ACC112 (cell line): ENCODE measurements around the gene YBEY.
"Not testable (repeated sequence)": the region's sequence is repeated elsewhere in the genome, so short reads cannot be mapped to it uniquely, and the experiment has no call there.

ENCODE experiments used
- H2AFZ ChIP-seq: fragments of 200-600 bp; sonication (generic); one replicate; pipeline ENCODE4 v1.6.0; 2017; ENCODE audit warnings: antibody characterized with exemption, low read length; ENCODE audit not compliant: unreplicated experiment
- H3K27ac ChIP-seq: fragments of 200-600 bp; sonication (generic); 2 replicates; pipeline ENCODE4 v1.5.1; 2014; ENCODE audit warnings: low read depth, mild to moderate bottlenecking, antibody characterized with exemption, low read length, moderate library complexity
- H3K27me3 ChIP-seq: fragments of 200-600 bp; sonication (generic); 2 replicates; pipeline ENCODE4 v1.6.1; 2014; ENCODE audit warnings: mild to moderate bottlenecking, antibody characterized with exemption, low read length, moderate library complexity, mixed read lengths; ENCODE audit not compliant: insufficient read depth
- H3K36me3 ChIP-seq: fragments of 200-600 bp; sonication (generic); 2 replicates; pipeline ENCODE4 v1.6.1; 2016; ENCODE audit warnings: mild to moderate bottlenecking, antibody characterized with exemption, low read length, moderate library complexity, mixed read lengths; ENCODE audit not compliant: insufficient read depth
- H3K4me1 ChIP-seq: fragments of 200-600 bp; sonication (generic); one replicate; pipeline ENCODE4 v1.6.1; 2016; ENCODE audit warnings: low read length, mixed read lengths; ENCODE audit not compliant: insufficient read depth, unreplicated experiment, control insufficient read depth
- H3K4me3 ChIP-seq: fragments of 200-600 bp; sonication (generic); 2 replicates; pipeline ENCODE4 v1.5.1; 2014; ENCODE audit warnings: mild to moderate bottlenecking, low read depth, low read length
- H3K79me2 ChIP-seq: fragments of 200-600 bp; sonication (generic); one replicate; pipeline ENCODE4 v1.6.0; 2016; ENCODE audit warnings: low read length; ENCODE audit not compliant: control insufficient read depth, unreplicated experiment, insufficient read depth

The YBEY gene, protein sequence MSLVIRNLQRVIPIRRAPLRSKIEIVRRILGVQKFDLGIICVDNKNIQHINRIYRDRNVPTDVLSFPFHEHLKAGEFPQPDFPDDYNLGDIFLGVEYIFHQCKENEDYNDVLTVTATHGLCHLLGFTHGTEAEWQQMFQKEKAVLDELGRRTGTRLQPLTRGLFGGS

DNA sequence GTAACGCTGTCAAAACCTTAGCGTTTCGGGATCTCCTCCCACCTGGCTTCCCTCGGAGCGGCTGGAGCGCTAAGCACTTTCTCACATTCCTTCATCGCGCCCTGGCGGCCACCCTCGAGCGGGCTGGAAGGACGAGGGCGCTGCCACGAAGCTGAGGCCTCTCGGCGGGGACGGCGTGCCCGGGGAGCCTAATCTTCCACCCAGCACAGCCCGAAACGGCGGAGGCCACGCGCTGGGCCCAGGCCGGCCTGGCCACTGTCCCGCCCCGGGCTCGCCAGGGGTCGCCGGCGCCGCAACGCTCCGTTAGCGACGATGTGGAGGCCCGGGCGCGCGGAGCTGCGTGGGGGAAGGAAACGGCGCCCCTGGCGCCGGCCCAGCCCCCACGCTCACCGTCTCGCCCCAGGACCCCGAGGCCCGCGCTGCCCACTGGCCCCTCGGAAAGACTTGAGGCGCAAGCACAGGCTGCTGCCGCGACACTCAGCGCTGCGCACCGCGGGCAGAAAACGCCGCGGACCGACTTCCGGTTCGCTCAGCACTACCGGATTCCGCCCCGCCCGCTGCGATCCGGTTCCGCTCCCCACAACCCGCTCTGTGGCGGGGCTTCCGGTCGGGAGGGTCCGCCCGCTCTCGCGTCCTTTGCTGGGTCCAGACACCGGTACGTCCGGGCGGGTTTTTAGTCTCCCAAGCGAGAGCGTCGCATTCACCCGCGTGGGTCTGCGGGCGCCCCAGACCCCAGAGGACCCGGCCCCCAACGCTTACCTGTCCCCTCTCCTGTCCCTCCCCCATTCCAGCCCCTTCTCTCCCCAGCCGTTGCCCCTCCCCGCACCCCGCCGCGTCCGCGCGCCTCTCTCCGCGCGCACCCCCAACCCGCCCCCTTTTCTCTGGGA is at the start of gene YBEY:
Gene YBEY (plus strand): TSS at position 582 of the 887 bp plus-strand sequence. CDS start 572 bp downstream, outside the sequence.
- peak within 1 kb of the TSS; percentile 87 for H3K27ac ChIP-seq
- H3K4me1 ChIP-seq, result peaks cover 25% of the 10 kb centered on the region
- peak within 1 kb of the TSS; percentile 84 for H3K4me3 ChIP-seq
- no peaks in the 10 kb centered on the region for H3K27me3 ChIP-seq
- peak within 1 kb of the TSS; percentile 92 for H2AFZ ChIP-seq
- H3K36me3 ChIP-seq, result peaks cover 13% of the 10 kb centered on the region
- peaks cover 50% of the 10 kb centered on the region for H3K79me2 ChIP-seq

DNA sequence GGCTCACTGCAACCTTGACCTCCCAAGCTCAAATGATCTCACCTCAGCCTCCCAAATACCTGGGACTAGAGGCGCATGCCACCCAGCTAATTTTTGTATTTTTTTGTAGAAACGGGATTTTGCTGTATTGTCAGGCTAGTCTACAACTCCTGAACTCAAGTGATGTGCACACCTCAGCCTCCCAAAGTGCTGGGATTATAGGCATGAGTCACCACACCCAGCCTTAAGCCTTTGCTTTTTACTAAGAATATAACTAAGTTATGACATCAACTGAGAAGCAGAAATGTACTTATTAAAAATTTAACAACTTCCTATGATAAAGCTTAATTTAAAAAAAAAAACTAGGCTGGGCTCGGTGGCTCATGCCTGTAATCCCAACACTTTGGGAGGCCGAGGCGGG is 48.7 kb upstream of the YBEY start:
- Histone ChIP-seq H3K79me2 (no peaks in the 10 kb centered on the region), H2AFZ (no peak overlapping the region), H3K27me3 (no peaks in the 10 kb centered on the region), H3K27ac (no peak overlapping the region), H3K36me3 (peaks cover 60% of the 10 kb centered on the region), H3K4me3 (no peak overlapping the region), H3K4me1 (no peaks in the 10 kb centered on the region)

DNA sequence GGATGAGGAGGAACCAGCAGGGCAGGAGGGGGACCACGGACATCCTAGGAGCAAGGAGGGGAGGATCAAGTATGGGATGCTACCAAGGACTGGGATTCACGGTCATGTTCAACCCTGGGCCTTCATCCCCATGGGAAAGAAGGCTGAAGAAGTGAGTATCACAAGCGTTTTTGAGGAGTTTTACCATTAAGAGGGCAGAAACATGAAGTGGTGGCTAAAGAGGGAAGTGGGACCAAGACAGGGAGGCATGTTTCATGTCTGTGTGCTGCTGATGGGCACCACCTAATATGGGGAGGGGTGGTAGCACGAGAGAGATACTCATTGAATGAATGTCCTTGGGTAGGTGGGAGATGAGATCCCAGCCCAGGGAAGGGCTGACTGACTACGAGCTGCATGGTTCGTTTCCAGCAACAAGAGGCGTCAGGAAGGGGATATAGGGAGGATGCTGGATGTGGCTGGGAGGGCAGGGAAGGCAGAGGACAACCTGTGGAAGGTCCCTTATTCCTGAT is 46.3 kb upstream of the YBEY start:
- Histone ChIP-seq H3K79me2 (no peaks in the 10 kb centered on the region), H3K4me1 (no peaks in the 10 kb centered on the region), H2AFZ (no peak overlapping the region), H3K27me3 (no peaks in the 10 kb centered on the region), H3K36me3 (peaks cover 68% of the 10 kb centered on the region), H3K27ac (no peak overlapping the region), H3K4me3 (no peak overlapping the region)

DNA sequence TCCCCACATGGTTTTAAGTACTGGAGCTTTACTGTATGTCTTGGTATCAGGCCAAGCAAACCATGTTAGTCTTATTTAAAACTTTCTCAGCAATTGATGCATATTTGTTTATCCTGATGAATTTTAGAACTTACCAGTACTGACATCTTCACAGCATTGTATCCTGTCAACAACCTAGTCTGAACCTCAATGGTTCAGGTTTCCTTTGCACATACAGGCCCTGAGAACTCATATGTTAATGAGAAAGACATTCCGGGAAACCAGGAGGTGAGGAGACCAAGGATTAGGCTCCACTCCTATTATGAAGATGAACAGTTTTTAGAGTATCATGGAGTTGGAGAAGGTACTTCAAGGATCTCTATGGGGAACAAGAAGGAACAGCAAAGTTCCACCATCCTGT is 44.6 kb upstream of the YBEY start:
- not testable (repeated sequence) for H3K79me2 ChIP-seq, H3K27me3 ChIP-seq, H3K27ac ChIP-seq, H3K4me3 ChIP-seq, H2AFZ ChIP-seq, H3K4me1 ChIP-seq
- peaks cover 61% of the 10 kb centered on the region for H3K36me3 ChIP-seq

DNA sequence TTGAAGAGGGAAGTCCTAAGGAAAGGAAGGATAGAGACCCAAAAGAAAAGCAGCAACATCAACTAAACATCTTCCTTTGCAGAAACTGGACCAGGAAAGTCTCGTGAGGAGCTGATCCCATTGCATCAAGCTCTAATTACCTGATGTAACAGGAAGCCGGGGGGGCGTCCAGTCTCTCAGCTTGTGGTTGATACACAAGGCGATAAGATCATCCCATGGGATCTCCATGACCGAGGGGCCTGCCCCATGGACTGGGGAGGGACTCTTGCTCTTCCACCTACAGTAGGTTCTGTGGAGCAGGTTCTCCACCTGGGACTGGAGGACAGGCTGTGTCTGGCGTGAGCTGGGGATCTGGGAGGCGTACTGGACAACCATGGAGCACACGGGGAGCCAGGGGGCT is 42.8 kb upstream of the YBEY start:
- H3K36me3 ChIP-seq, result peaks cover 59% of the 10 kb centered on the region
- H2AFZ ChIP-seq, result no peak overlapping the region
- no peak overlapping the region for H3K4me3 ChIP-seq
- H3K27ac ChIP-seq, result no peak overlapping the region
- H3K4me1 ChIP-seq, result no peaks in the 10 kb centered on the region
- H3K79me2 ChIP-seq, result no peaks in the 10 kb centered on the region
- no peaks in the 10 kb centered on the region for H3K27me3 ChIP-seq

DNA sequence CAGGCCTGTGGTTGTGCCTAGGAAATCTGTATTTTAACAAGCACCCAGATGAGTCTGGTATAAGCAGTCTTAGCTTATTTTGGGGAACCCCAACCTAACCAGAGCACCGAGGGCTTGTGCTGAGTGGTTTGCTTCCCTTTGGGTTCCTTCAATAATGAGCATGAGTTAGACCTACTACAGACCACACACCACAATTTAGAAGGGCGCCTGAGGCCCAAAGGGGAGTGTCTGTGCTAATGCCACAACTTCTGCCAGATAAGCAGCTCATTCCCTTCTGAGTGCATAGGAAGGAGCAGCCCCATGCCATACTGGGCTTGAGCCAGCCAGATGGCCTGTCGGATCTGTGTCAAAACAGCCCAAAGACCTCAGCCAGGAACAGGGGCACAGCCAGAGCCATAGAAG is 42.2 kb upstream of the YBEY start:
- no peak overlapping the region for H3K27ac ChIP-seq
- no peaks in the 10 kb centered on the region for H3K27me3 ChIP-seq
- no peaks in the 10 kb centered on the region for H3K4me1 ChIP-seq
- H3K4me3 ChIP-seq, result no peak overlapping the region
- H3K79me2 ChIP-seq, result no peaks in the 10 kb centered on the region
- peaks cover 59% of the 10 kb centered on the region for H3K36me3 ChIP-seq
- H2AFZ ChIP-seq, result no peak overlapping the region

DNA sequence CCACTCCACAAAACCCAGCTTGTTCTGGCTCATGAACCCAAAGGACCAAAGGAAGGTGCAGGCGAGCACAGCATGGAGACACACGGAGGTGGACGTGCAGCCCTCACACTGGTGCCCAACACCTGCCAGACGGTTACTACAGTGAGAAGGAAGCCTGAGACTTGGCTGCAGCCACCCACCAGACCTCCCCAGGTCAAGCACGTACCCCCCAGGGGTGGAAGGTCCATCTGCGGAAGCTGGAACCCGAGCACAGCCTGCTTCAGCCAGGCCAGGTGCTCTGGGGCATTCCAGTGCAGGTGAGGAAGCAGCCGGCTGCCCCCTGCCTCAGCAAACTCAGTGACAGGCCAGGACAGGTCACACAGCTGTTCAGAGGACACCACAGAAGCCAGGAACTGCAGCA is 41.5 kb upstream of the YBEY start:
- H3K36me3 ChIP-seq, result peaks cover 53% of the 10 kb centered on the region
- no peaks in the 10 kb centered on the region for H3K79me2 ChIP-seq
- H2AFZ ChIP-seq, result no peak overlapping the region
- H3K27ac ChIP-seq, result no peak overlapping the region
- no peaks in the 10 kb centered on the region for H3K27me3 ChIP-seq
- no peaks in the 10 kb centered on the region for H3K4me1 ChIP-seq
- H3K4me3 ChIP-seq, result no peak overlapping the region

DNA sequence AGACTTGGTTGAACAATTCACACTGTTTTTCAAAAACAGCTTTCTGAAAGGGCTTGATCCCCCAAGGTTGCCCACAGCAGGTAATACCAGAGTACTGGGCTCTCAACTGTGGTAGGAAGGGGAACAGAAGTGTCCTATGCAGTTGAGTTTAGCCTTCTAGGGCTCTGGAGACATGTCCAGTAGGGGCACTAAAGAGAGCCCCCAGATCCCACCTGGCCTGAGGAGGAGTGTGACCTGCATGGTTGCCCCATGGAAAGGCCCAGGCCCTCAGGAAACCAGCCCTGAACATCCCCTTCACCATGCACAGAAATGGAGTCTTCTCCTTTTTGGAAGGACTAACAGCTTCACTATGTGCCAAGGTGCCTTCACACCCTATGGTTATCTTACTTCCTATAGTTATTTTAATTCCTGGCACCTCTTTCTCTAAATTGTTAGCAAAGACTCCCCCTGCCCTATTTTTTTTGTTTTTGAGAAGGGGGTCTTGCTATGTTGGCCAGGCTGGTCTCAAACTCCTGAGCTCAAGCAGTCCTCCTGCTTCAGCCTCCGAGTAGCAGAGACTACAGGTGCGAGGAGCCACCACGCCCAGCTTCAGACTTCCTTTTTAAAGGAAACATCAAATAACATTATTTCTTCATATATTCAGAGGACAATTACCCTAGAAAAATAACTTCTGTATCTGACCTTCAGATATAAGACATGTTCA is 40.8 kb upstream of the YBEY start:
- H3K27ac ChIP-seq, result no peak overlapping the region
- peaks cover 47% of the 10 kb centered on the region for H3K36me3 ChIP-seq
- H3K79me2 ChIP-seq, result no peaks in the 10 kb centered on the region
- H3K4me1 ChIP-seq, result no peaks in the 10 kb centered on the region
- H3K27me3 ChIP-seq, result no peaks in the 10 kb centered on the region
- H3K4me3 ChIP-seq, result no peak overlapping the region
- no peak overlapping the region for H2AFZ ChIP-seq

DNA sequence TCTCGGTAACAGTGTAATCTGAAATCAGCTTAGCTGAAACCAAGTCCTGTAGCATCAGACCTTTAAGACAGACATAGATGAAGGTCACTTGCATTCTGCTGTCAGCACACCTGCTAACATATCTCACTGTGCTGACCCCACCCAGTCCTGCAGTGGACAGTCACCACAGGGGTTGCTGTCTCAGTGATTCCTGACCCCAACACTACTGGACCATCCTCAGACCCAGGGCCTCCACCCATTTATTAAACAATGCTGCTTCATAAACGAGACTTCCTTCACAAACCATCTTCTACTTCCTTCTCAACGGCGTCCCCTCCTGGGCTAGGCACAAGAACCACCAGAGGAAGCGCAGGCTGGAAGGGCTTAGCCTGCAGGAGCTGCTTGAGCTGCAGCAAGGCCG is 39.8 kb upstream of the YBEY start:
- no peak overlapping the region for H3K27ac ChIP-seq
- H3K27me3 ChIP-seq, result no peaks in the 10 kb centered on the region
- peaks cover 45% of the 10 kb centered on the region for H3K36me3 ChIP-seq

DNA sequence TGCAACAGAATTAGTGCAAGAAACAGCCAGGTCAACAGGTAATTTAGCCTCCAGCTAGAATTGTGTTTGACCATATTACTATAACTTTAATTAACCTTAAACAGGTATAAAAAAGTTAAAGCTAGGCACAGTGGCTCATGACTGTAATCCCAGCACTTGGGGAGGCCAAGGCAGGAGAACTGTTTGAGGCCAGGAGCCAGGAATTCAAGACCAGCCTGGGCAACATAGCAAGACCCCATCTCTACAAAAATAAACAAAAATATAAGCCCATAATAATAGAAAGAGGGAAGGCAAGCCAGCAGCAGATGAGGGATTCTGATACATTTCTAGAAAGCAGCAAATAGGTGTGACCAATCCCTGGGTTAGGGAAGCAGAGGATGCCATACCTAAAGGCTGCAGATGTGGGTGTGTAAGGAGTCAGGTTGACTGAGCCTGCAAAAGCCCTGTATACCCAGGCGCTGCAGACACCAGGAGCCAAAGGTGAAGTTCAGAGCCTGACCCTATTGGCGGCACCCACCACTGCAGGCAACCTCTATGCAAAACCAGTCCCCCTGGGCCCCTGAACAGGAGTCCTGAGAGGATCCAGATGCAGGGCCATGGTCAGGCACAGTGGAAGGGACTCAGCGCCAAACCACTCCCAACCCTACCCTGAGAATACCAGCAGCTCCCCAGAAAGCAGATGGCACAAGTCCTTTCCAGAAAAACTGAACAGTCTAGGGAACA is 38.3 kb upstream of the YBEY start:
- Histone ChIP-seq H3K27ac (no peak overlapping the region), H2AFZ (no peak overlapping the region), H3K27me3 (no peaks in the 10 kb centered on the region), H3K4me3 (no peak overlapping the region), H3K79me2 (no peaks in the 10 kb centered on the region), H3K36me3 (peaks cover 33% of the 10 kb centered on the region; the same call in 1 of the 2 replicates), H3K4me1 (no peaks in the 10 kb centered on the region)

More for the DNA sequence above, 39.8 kb upstream of the YBEY start:
- Histone ChIP-seq H2AFZ (no peak overlapping the region), H3K79me2 (no peaks in the 10 kb centered on the region), H3K4me1 (no peaks in the 10 kb centered on the region), H3K4me3 (no peak overlapping the region)
